ENCODE measurements around the gene ERCC6.

DNA sequence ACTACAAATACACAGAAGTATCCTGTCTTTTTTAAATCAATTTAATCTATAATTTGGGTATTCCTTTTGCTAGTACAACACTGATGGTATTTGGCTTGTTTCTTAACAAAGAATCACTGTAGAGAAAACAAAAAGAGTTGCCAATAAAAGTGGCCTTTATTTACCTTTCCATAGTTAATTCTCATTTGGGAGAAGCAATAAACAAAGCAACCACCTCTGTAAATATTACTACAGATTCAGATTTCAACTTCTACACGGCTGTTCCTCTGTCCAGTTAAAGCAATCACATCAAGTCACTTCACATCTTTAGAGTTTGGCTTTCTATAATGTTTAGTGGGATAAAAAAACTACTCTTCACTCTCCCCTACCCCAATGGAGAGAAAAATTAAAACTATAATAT lies 34.4 kb downstream of the ERCC6 start:
- no peak for TF ChIP-seq POLR2A (IDR thresholded peaks at IDR 0.05; ENCODE audit: low read depth, low read length)
- TF ChIP-seq POLR2AphosphoS5 (IDR thresholded peaks at IDR 0.05; ENCODE audit: low read depth, low read length): no peak
- no peak for TF ChIP-seq POU2F2 (IDR thresholded peaks at IDR 0.05; ENCODE audit: low read depth, low read length)
- no peak for TF ChIP-seq TAF1 (IDR thresholded peaks at IDR 0.05; ENCODE audit: low read depth, low read length)

All from GM12891 (cell line).